Activated T-cell treated with anti-CD3 and anti-CD28 coated beads, Interleukin-2, amount 50 U/mL, for 4 hours (primary cell): ENCODE data around the gene OR4C45. TPM values are rescaled to one million over a fixed set of nuclear protein-coding genes. Genes with fewer than 3 reads are reported as not detected.
"Not testable (repeated sequence)": the region's sequence is repeated elsewhere in the genome, so short reads cannot be mapped to it uniquely, and the experiment has no call there.

Experiments
- ATAC-seq, 2 donors: fragments of 200-7000 bp; cut with Tn5 transposase; one replicate each; pipeline ENCODE4 v1.10.0; 2021
- DNase-seq: peaks from one replicate; pipeline ENCODE4 v3.0.0-alpha.2; 2020
- H3K27me3 Mint-ChIP-seq: one replicate; pipeline ENCODE4 v1.8.0; 2021; ENCODE audit warnings: low read depth, mixed read lengths
- H3K36me3 Mint-ChIP-seq: one replicate; pipeline ENCODE4 v1.8.0; 2022; ENCODE audit warnings: mixed read lengths; ENCODE audit not compliant: insufficient read depth
- H3K4me1 Mint-ChIP-seq: one replicate; pipeline ENCODE4 v1.8.0; 2021; ENCODE audit warnings: low read depth, mixed read lengths
- H3K4me3 Mint-ChIP-seq: one replicate; pipeline ENCODE4 v1.8.0; 2021; ENCODE audit warnings: mild to moderate bottlenecking, moderate library complexity, mixed read lengths
- H3K9me3 Mint-ChIP-seq: one replicate; pipeline ENCODE4 v1.8.0; 2021; ENCODE audit warnings: mixed read lengths
- total RNA-seq, 3 donors: library from RNA; stranded (reverse); gene quantifications; one replicate each; pipeline ENCODE4 v1.2.1, GENCODE V29; 2021

The OR4C45 gene
- total RNA-seq, 3 donors from 2014 or later, result not detected

- no peaks in the 10 kb centered on the region for H3K27me3 Mint-ChIP-seq
- H3K9me3 Mint-ChIP-seq, result peaks cover 3% of the 10 kb centered on the region
- H3K36me3 Mint-ChIP-seq, result no peaks in the 10 kb centered on the region
- H3K4me1 Mint-ChIP-seq, result no peaks in the 10 kb centered on the region
- no peak for DNase-seq
- no peak overlapping the region for H3K4me3 Mint-ChIP-seq
- ATAC-seq, result no peak
Observed at GRCh38 chr11:50078001-50078400, 45.3 kb downstream of the OR4C45 start.

GRCh38 chr11:50078946-50079345, 46.3 kb downstream of the OR4C45 start:
- H3K4me3 Mint-ChIP-seq, ATAC-seq, H3K4me1 Mint-ChIP-seq, H3K9me3 Mint-ChIP-seq, DNase-seq, H3K27me3 Mint-ChIP-seq, H3K36me3 Mint-ChIP-seq: not testable (repeated sequence)

GRCh38 chr11:50080256-50080655, 47.6 kb downstream of the OR4C45 start:
- ATAC-seq (no peak), DNase-seq (no peak)
- no peaks in the 10 kb centered on the region for H3K4me1 Mint-ChIP-seq
- peaks cover 3% of the 10 kb centered on the region for H3K9me3 Mint-ChIP-seq
- H3K4me3 Mint-ChIP-seq, result no peak overlapping the region
- no peaks in the 10 kb centered on the region for H3K27me3 Mint-ChIP-seq
- no peaks in the 10 kb centered on the region for H3K36me3 Mint-ChIP-seq

Other genes starting within 250 kb of the OR4C45 start
- gene OR4C13, start 80.5 kb upstream of the OR4C45 start, total RNA-seq, result not detected
- gene OR4C12, start 50.3 kb upstream of the OR4C45 start, total RNA-seq, result not detected